Measurements from ENCODE around the gene SMARCA5.

SMARCA5 gene

GRCh38 chr4:143538979-143539669, 25.6 kb downstream of the SMARCA5 start:
- no peak for DNase-seq

GRCh38 chr4:143539670-143540023, 26.1 kb downstream of the SMARCA5 start:
- DNase-seq, result no peak

- DNase-seq, result no peak
These were observed 36.4 kb downstream of the SMARCA5 start for GRCh38 chr4:143549928-143550327.

GRCh38 chr4:143554728-143555597, 41.5 kb downstream of the SMARCA5 start:
- DNase-seq, result no peak

- no peak for DNase-seq
These were observed 42.2 kb downstream of the SMARCA5 start for GRCh38 chr4:143555676-143556075.

- DNase-seq, result no peak
These were observed 44.8 kb downstream of the SMARCA5 start for GRCh38 chr4:143558286-143558685.

GRCh38 chr4:143558823-143559756, 45.6 kb downstream of the SMARCA5 start:
- peak; percentile 39 for DNase-seq

- no peak for DNase-seq
These were observed 46.2 kb downstream of the SMARCA5 start for GRCh38 chr4:143559757-143560147.

GRCh38 chr4:143564472-143564871, 51.0 kb downstream of the SMARCA5 start:
- DNase-seq, result no peak

- no peak for DNase-seq
These were observed 61.8 kb downstream of the SMARCA5 start for GRCh38 chr4:143575331-143575730.

GRCh38 chr4:143581331-143581946, 67.9 kb downstream of the SMARCA5 start:
- no peak for DNase-seq

GRCh38 chr4:143585548-143585947, 72.0 kb downstream of the SMARCA5 start:
- DNase-seq, result no peak

- no peak for DNase-seq
These were observed 72.6 kb downstream of the SMARCA5 start for GRCh38 chr4:143586080-143586479.

GRCh38 chr4:143587703-143588102, 74.2 kb downstream of the SMARCA5 start:
- no peak for DNase-seq

GRCh38 chr4:143597276-143597675, 83.8 kb downstream of the SMARCA5 start:
- DNase-seq, result no peak

GRCh38 chr4:143598816-143599215, 85.3 kb downstream of the SMARCA5 start:
- DNase-seq, result no peak

GRCh38 chr4:143599827-143600226, 86.3 kb downstream of the SMARCA5 start:
- no peak for DNase-seq

- DNase-seq, result no peak
These were observed 93.0 kb downstream of the SMARCA5 start for GRCh38 chr4:143606480-143606879.
